GM21381 (cell line): ENCODE results near the gene SGMS2.
A peak's percentile ranks its signal among the peaks of the same experiment; 100 is the strongest.
"Not testable (repeated sequence)": the region's sequence is repeated elsewhere in the genome, so short reads cannot be mapped to it uniquely, and the experiment has no call there.

Experiments used
- ATAC-seq: cut with Tn5 transposase; IDR thresholded peaks from one replicate; pipeline ENCODE4 v1.9.1; 2021; ENCODE audit warnings: mild to moderate bottlenecking, moderate library complexity; ENCODE audit not compliant: unreplicated experiment

The SGMS2 gene

GRCh38 chr4:107863850-107864371 lies 39.2 kb downstream of the SGMS2 start:
- no peak for ATAC-seq

DNA sequence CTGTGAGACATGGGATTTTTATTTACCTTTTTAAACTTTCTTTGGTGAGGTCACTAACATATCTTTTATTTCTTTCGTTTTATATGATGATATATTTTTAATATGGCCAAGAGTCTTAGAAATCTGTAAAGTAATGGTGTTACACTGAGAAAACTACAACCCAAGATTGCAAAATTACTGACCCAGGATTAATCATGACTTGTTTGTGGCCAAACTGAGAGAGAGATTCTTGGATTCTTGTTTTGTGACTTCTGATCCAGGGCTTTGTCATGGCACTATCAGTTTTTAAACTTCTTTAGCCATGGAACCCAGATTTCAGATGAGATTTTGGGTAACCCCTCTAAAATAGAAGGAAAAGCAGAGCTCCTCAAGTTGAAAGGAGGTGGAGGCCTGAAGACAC lies 42.0 kb downstream of the SGMS2 start:
- ATAC-seq: no peak

GRCh38 chr4:107870236-107870635 lies 45.5 kb downstream of the SGMS2 start:
- no peak for ATAC-seq

DNA sequence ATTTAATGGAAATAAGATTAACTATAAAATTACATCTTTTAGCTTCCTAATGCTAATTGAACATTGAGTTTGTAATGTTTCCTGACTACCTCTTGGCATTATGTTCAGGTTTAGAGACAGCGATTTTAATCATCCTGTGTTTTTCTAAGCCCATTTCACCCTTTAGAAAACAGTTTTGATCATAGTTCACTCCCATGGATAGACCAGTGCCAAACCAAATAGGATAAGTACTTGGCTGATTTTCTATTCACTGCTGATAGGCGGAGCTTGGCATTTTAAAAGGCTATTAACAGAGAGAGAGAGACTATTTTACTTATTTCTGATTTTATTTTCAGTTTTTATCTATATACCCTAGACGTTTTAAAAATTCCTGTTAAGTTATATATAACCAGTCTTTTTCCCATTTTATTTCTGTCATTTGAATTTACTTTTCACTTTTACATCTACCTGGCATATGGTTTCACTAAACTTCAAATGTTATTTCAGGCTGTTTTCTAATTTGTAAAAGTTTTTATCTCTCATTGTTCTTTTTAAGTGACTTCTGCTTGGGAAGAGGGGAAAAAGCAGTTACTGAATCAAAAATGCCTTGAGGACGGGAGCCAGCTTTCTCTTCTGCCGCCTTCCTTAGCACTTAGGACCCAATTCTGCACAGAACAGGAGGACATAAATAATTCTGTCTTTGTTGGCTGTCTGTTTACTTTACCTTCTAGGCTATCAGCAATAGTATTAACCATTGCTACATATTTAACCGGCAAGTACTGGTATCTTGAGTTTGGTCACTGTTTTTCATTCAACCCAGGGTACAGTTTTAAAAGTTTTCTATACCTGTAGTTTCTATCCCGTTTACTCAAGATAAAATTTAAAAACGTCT lies 46.4 kb downstream of the SGMS2 start:
- no peak for ATAC-seq

- no peak for ATAC-seq
Measured at GRCh38 chr4:107874024-107874423, 49.3 kb downstream of the SGMS2 start.

DNA sequence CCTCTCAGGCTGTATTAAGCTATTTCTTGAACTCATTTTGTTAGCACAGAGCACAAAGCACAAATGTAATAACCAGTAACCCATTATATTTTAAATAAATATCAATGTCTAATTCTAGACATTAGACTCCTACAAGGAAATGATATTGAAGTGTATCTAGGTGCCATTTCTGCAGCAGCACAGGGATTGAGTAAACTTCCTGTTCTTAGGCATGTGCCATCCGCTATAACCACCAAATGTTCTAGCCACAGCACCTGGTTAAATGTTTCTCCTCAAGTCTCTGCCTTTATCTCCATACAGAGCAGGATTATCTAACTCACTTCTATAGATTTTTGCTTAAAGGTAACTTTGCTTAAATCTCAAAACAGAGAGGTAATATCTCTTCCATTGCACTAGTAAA lies 51.4 kb downstream of the SGMS2 start:
- no peak for ATAC-seq

- ATAC-seq: no peak
Measured at GRCh38 chr4:107877361-107877760, 52.6 kb downstream of the SGMS2 start.

DNA sequence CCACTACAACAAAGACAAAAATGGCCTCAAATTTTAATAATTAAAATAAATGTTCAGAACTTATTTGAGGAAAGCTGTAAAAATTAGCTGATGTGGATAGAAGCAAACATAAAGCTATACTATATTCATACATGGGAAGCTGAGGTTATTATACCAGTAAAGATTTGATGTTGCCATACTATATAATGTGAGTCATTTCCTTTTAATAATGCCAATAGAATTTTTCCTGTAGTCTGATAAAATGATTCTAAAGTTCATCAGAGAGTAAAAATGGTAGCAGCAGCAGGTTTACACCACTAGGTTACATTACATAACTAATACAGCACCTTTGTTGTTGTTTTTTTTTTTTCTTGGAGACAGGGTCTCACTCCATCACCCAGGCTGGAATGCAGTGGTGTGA lies 61.1 kb downstream of the SGMS2 start:
- no peak for ATAC-seq

DNA sequence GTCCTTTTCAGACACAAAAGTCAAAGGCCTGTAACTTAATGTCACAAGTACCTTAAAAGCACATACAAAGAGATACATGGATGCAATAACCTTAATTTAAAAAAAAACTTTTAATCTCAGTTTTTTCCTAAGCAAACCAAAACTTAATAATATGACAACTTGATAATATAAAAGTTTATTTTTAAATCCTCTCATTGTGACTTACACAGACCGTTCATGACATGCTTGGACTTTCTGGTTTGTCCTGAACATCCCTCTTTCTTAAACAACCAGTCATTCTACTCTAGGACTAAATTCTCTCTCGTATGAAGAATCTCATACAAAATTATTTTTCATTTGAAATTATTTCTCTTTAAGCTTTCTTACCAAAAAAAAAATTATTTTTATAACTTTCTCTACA lies 63.5 kb downstream of the SGMS2 start:
- no peak for ATAC-seq

- ATAC-seq: no peak
Measured at GRCh38 chr4:107890779-107891178, 66.0 kb downstream of the SGMS2 start.

DNA sequence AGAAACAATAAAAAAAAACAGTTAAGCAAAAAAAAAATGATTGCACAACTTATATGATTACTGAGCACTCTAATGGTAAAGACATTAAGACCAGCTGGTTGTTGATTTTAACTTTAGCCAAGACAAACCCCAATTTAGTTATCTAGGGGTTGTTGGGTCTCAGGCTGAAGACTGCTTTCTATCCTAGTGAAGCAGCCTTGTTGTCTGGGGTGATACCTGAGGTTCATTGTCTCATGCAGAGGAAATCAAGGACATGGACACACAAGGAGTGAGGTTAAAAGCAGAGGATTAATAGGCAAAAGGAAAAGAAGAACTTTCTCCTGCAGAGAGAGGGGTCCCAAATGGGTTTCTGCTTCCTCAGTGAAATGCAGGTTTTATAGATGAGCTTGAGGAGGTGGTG lies 66.6 kb downstream of the SGMS2 start:
- no peak for ATAC-seq

GRCh38 chr4:107893171-107894137 lies 68.7 kb downstream of the SGMS2 start:
- ATAC-seq: no peak

GRCh38 chr4:107894138-107894603 lies 69.4 kb downstream of the SGMS2 start:
- ATAC-seq: no peak

DNA sequence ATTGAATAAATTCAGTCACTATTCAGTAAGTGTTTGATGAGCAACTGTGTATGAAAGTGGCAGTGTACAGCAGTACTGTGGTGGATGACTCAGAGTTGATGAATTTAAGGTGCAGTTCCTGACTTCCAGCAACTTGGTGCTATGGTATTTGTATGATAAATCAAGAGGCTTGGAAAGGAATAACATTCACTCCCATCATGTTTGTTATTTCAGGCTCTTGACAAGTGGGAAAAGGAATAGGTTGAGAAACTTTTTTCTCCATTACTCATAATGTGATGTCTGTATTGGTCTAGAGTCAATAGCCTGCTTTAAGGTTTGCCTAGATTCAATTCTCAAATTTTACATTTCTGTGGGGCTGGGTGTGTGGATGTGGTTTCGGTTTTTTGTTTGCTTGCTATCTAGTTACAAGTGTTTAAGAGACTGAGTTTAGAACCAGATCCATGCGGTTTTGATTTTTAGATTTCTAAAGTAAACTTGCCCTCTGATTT lies 71.5 kb downstream of the SGMS2 start:
- peak; percentile 51 for ATAC-seq

DNA sequence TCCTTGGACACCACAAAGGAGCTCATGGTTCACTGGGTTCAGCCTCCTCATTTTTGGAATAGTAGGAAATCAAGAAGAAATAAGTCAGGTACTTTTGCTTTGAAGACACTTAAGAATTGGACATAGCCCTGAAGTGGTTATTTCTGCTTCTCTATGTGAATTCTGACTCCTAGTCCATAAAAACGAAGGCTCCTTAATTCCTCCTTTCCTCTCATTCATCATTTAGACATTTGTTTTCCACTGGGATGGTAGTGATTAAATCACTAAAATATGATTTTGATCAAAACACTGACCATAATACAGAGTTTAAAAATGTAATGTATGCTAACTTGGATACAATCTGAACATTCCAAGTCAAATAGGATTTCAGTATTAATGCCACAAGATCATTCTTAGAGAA lies 71.9 kb downstream of the SGMS2 start:
- ATAC-seq: no peak

DNA sequence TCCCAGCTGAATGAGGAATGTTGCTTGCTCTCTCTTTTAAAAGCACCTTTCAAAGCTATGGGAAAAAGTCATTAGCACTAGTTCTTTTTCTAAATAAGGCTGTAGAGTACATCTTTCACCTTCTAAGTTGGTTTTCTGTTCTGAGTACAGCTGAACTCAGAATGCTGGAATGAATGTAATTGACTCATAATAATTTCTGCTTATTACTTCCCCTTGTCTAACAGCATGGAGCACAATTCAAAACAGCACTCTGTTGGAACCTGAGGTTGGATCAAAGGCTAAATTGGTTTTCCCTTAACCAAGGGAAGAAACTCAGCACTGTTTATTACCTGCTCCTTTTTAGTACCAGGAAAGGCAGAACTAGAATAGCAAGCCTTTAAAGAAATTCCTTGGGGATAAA lies 73.1 kb downstream of the SGMS2 start:
- no peak for ATAC-seq

DNA sequence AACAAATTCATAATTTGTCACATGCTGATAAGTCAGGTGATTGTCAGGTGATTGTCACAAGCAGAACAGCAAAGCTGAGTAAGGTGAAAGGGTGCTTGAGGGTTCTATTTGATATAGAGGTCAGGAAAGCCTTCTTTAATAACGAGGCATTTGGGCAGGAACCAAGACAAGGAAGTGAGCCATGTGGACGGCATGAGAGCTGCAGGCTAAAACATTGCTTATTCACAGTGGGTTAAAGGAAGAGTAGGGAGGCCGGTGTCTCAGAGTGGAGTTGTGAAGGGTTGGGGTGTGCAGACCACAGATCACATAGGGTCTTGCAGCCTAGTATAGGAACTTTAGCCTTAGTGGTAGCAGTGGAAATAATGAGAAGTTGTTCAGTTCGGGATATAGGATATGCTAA lies 75.3 kb downstream of the SGMS2 start:
- ATAC-seq: no peak

DNA sequence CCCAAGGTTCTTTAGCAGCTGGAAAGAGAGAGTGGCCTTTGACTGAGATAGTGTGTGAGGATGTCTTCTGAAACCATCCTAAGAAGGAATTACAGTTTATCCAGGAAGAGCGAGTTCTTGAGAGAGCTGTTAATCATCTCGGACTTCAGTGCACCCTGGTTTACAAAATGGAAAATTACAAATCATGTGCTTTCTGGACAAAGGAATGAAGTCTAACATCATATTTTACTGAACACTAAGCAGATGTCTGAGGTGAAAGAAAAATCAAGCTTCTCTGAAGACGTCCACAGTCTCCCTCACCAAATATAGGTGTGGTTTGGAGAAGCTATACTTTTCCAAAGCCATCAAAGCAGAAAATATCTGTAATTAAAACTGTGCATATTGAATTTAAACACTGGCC lies 75.8 kb downstream of the SGMS2 start:
- no peak for ATAC-seq

GRCh38 chr4:107901213-107901934 lies 76.6 kb downstream of the SGMS2 start:
- ATAC-seq: no peak

GRCh38 chr4:107902715-107903114 lies 78.0 kb downstream of the SGMS2 start:
- ATAC-seq: peak; percentile 87

DNA sequence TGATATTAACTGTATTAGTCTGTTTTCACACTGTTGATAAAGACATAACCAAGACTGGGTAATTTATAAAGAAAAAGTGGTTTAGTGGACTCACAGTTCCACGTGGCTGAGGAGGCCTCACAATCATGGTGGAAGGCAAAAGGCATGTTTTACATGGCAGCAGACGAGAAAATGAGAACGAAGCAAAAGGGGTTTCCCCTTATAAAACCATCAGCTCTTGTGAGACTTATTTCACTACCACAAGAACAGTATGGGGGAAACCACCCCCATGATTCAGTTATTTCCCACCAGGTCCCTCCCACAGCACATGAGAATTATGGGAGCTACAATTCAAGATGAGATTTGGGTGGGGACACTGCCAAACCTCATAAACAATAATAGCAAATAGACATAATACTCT lies 80.3 kb downstream of the SGMS2 start:
- not testable (repeated sequence) for ATAC-seq
